ENCODE measurements around the gene THTPA.
"Not testable (repeated sequence)": the region's sequence is repeated elsewhere in the genome, so short reads cannot be mapped to it uniquely, and the experiment has no call there.

Gene THTPA

DNA sequence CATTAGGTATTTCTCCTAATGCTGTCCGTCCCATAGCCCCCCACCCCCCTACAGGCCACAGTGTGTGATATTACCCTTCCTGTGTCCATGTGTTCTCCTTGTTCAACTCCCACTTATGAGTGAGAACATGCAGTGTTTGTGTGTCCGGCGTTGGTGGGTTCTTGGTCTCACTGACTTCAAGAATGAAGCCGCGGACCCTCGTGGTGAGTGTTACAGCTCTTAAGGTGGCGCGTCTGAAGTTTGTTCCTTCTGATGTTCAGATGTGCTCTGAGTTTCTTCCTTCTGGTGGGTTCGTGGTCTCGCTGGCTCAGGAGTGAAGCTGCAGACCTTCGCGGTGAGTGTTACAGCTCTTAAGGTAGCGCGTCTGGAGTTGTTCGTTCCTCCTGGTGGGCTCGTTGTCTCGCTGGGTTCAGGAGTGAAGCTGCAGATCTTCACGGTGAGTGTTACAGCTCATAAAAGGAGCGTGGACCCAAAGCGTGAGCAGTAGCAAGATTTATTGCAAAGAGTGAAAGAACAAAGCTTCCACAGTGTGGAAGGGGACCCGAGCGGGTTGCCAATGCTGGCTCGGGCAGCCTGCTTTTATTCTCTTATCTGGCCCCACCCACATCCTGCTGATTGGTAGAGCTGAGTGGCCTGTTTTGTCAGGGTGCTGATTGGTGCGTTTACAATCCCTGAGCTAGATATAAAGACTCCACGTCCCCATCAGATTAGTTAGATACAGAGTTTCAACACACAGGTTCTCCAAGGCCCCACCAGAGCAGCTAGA is 27.9 kb downstream of the THTPA start:
- not testable (repeated sequence) for DNase-seq (ENCODE audit: low read depth in 2 of 2)

DNA sequence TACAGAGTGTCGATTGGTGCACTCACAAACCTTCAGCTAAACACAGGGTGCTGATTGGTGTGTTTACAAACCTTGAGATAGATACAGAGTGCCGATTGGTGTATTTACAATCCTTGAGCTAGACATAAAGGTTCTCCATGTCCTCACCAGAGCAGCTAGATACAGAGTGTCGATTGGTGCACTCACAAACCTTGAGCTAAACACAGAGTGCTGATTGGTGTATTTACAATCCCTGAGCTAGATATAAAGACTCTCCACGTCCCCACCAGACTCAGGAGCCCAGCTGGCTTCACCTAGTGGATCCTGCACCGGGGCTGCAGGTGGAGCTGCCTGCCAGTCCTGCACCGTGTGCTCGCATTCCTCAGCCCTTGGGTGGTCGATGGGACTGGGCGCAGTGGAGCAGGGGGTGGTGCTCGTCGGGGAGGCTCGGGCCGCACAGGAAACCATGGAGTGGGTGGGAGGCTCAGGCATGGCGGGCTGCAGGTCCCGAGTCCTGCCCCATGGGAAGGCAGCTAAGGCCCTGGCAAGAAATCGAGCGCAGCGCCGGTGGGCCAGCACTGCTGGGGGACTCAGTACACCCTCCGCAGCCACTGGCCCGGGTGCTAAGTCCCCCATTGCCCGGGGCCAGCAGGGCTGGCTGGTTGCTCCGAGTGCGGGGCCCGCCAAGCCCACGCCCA is 28.6 kb downstream of the THTPA start:
- DNase-seq (ENCODE audit: low read depth in 2 of 2), result not testable (repeated sequence)

DNA sequence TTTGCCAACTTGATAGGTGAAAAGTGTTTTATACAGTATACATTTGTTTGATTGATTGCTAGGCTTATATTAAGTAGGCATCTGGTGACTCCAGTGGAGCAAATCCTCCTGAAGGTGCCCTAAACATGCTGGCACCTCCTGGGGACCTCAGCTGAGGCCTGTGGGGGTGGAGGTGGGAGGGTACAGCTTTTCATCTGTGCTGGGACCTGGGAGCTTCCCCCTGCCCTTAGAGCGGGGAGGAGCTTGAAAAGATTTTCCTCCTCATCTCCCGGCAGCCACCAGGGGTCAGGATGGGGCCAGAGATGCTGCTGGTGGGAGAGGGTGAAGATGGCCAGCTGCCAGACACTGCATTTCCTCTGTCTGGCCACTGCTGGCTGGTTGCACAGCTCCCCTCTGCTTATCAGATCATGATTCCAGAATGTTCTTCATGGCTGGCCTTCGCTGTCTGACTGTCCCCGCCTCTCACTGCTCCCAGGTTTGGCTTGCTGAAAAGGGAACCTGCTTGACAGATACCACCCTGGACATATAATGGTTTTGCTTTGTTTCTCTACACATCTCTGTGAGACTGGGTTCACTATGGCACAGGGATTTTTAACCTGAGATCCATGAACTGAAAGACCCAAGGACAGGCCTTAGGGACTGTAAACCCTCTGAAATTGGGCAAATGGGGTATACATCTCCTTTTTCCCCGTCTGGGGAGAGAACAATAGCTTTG is 33.0 kb downstream of the THTPA start:
- peak; percentile 56 to 57 for DNase-seq (ENCODE audit: low read depth in 2 of 2)

GRCh38 chr14:23589606-23590005 is 33.5 kb downstream of the THTPA start:
- no peak for DNase-seq (ENCODE audit: low read depth in 2 of 2)

- no peak for DNase-seq (ENCODE audit: low read depth in 2 of 2)
These were observed 34.1 kb downstream of the THTPA start for GRCh38 chr14:23590198-23590597.

GRCh38 chr14:23594191-23594590 is 38.1 kb downstream of the THTPA start:
- not testable (repeated sequence) for DNase-seq (ENCODE audit: low read depth in 2 of 2)

DNA sequence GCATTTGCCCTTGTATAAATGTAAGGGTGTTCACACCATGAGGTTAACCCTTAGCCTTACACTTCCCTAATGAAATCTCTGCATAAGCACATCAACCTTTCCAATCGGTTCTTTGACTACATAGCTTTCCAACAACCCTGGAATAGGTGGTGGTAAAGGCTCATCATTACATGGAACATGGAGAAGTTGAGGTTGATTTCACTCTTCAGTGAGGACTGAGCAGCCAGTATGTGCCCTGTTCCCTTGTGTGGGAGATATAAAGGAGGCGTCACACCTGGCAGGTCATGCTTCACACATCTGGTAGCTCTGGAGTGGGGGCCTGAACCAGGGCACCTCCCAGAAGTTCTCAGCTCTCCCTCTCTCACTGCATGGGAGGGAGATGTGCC is 44.2 kb downstream of the THTPA start:
- DNase-seq (ENCODE audit: low read depth in 2 of 2), result no peak

DNA sequence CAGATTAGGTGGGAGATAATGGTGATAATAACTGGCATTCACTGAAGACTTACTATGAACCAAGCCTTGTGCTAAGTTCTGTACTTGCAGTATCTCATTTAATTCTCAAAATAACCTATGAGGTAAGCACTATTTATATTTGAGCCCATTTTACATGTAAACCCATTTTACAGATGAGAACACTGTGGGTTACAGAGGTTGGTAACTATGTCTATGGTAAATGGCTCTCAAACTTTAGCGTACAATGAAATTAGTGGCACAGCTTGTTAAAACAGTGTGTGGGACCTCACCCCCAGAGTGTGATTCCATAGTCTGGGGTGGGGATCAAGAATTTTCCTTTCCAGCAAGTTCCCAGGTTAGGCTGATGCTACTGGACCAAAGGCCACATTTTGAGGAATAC is 44.7 kb downstream of the THTPA start:
- no peak for DNase-seq (ENCODE audit: low read depth in 2 of 2)

GRCh38 chr14:23601424-23601823 is 45.4 kb downstream of the THTPA start:
- no peak for DNase-seq (ENCODE audit: low read depth in 2 of 2)

DNA sequence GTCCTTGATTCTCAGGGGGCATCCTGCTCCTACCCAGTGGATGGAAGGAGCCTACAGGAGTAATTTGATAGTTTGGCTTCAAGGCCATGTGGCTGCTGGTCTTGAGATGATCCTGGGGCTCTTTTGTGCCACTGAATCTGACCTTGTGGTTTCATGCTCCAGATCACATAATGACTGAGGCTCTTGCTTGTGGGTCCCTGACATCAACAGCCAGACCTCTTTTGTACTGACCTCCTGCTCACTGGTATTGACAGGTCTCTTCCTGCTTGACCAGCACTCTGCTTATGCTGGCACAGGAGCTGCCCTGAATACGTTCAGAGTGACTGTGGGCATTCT is 45.7 kb downstream of the THTPA start:
- no peak for DNase-seq (ENCODE audit: low read depth in 2 of 2)

- DNase-seq (ENCODE audit: low read depth in 2 of 2), result no peak
These were observed 46.4 kb downstream of the THTPA start for GRCh38 chr14:23602181-23603095.

- no peak for DNase-seq (ENCODE audit: low read depth in 2 of 2)
These were observed 47.0 kb downstream of the THTPA start for GRCh38 chr14:23603103-23603502.

DNA sequence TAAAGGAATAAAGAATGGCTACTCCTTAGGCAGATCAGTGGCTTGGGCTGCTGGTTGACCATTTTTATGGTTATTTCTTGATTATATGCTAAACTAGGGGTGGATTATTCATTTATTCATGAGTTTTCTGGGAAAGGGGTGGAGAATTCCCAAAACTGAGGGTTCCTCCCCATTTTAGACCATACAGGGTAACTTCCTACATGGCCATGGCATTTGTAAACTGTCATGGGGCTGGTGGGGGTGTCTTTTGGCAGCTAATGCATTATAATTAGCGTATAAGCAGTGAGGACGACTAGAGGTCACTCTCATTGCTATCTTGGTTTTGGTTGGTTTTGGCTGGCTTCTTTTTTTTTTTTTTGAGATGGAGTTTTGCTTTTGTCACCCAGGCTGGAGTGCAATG is 48.1 kb downstream of the THTPA start:
- no peak for DNase-seq (ENCODE audit: low read depth in 2 of 2)

- no peak for DNase-seq (ENCODE audit: low read depth in 2 of 2)
These were observed 48.7 kb downstream of the THTPA start for GRCh38 chr14:23604675-23605170.

GRCh38 chr14:23605931-23606585 is 50.0 kb downstream of the THTPA start:
- no peak for DNase-seq (ENCODE audit: low read depth in 2 of 2)

DNA sequence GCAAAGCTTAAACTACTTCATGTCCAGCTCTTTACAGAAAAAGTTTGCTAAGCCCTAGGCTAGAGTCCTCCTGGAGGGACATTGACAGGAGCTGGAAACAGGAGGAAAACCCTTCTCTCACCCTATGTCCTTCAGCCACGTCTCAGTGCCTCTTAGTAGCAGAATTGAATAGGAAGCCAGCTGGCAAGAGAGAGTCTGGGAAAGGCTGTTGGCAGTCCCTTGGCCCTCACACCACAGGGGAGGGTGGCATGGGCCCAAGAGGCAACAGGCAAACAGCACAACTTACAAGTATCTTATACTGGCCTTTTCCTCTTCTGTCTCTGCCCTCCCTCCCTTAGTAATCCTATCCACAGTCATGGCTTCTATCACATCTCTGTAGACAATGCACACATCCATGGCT is 52.4 kb downstream of the THTPA start:
- DNase-seq (ENCODE audit: low read depth in 2 of 2), result no peak

- no peak for DNase-seq (ENCODE audit: low read depth in 2 of 2)
These were observed 52.9 kb downstream of the THTPA start for GRCh38 chr14:23609001-23609400.

DNA sequence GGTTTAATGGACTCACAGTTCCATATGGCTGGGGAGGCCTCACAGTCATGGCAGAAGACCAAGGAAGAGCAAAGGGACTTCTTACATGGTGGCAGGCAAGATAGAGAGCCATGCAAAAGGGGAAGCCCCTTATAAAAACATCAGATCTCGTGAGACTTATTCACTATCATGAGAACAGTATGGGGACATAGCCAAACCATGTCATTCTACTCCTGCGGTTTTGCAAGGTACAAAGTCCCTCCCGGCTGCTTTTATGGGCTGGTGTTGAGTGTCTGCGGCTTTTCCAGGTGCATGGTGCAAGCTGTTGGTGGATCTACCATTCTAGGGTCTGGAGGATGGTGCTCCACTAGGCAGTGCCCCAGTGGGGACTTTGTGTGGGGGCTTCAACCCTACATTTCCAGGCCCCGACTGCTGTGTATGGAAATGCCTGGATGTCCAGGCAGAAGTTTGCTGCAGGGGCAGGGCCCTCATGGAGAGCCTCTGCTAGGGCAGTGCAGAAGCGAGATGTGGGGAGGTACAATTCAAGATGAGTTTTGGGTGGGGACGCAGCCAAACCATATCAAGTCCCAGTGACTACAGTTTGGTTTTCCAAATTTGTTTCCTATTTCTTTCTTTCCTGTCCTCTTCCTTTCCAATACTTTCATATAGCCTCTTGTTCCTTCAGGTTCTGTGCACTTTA is 53.5 kb downstream of the THTPA start:
- not testable (repeated sequence) for DNase-seq (ENCODE audit: low read depth in 2 of 2)

Measured in stimulated activated CD4-positive, alpha-beta T cell treated with anti-CD3 and anti-CD28 coated beads, Interleukin-1b, Interleukin-23, amount 100 ng/mL, for 1 hour (primary cell).